K562 (cell line): ENCODE measurements around the gene CFAP298. TPM values are rescaled to one million over a fixed set of nuclear protein-coding genes. Genes with fewer than 3 reads are reported as not detected.

Source experiments
- ARID2 ChIP-seq: fragments of 450-650 bp; IDR thresholded peaks from 2 replicates; pipeline ENCODE4 v1.6.1; 2017; ENCODE audit warnings: antibody characterized with exemption, mild to moderate bottlenecking
- BMI1 ChIP-seq: fragments of 150-350 bp; IDR thresholded peaks from 2 replicates; pipeline ENCODE4 v1.6.1; 2014; ENCODE audit warnings: low read length
- HEY1 ChIP-seq: fragments of 250-450 bp; sonication (Bioruptor Pico); IDR thresholded peaks from 2 replicates; pipeline ENCODE4 v1.5.0; 2020; ENCODE audit warnings: mild to moderate bottlenecking, moderate library complexity, borderline replicate concordance
- MTA3 ChIP-seq: fragments of 450-650 bp; formaldehyde crosslinking; IDR thresholded peaks from 2 replicates; pipeline ENCODE4 v1.6.1; 2017; ENCODE audit warnings: mild to moderate bottlenecking, borderline replicate concordance
- polyA plus RNA-seq, 8 experiments: library from polyadenylated mRNA; depleted of rRNA in 4 of 8; stranded (reverse) in 5 of 8; unstranded in 3 of 8; fragments of >200 nt; fragmentation: Nextera tagmentation in 2 of 8; fragmentation: Illumina TruSeq in 1 of 8; extraction: Ambion mirVana in 2 of 8; extraction: Trizol in 1 of 8; gene quantifications; 2 replicates each; pipeline versions ENCODE4 v1.2.1 to v1.2.3, GENCODE V29; 2011 to 2014; ENCODE audit warnings: inconsistent platforms in 1 of 8, missing spikeins in 1 of 8
- total RNA-seq, 7 experiments: library from RNA; depleted of rRNA in 6 of 7; stranded (reverse); fragments of >200 nt in 6 of 7; fragmentation: Illumina TruSeq in 2 of 7; extraction: Trizol in 2 of 7; gene quantifications; 2 replicates each; pipeline versions ENCODE4 v1.2.1 to v1.2.3, GENCODE V29; 2011 to 2021; ENCODE audit warnings: low replicate concordance in 1 of 7
- TF ChIP-seq, protein P1 (sequence below), 2 experiments: fragments of 450-650 bp; formaldehyde crosslinking in 1 of 2; IDR thresholded peaks; 2 replicates each; pipeline versions ENCODE4 v1.4.0 to v1.6.1; 2014 to 2020; ENCODE audit warnings: mild to moderate bottlenecking in 2 of 2, borderline replicate concordance in 1 of 2, low read depth in 1 of 2

The CFAP298 gene
- total and polyA plus RNA-seq, 9 of the 15 experiments (the other 6 are each of a cell fraction or from before 2014, with no cell fraction given), result 31.4 to 178 (median 89.7) TPM

GRCh38 chr21:32653326-32653901, 41.2 kb upstream of the CFAP298 start (continued):
- TF ChIP-seq MTA3 (no peak), ARID2 (0 out of 2 replicates have a peak, but pooled peaks have one; percentile 52), HEY1 (no peak), BMI1 (0 out of 2 replicates have a peak, but pooled peaks have one; percentile 11)
- TF ChIP-seq, protein P1, sequence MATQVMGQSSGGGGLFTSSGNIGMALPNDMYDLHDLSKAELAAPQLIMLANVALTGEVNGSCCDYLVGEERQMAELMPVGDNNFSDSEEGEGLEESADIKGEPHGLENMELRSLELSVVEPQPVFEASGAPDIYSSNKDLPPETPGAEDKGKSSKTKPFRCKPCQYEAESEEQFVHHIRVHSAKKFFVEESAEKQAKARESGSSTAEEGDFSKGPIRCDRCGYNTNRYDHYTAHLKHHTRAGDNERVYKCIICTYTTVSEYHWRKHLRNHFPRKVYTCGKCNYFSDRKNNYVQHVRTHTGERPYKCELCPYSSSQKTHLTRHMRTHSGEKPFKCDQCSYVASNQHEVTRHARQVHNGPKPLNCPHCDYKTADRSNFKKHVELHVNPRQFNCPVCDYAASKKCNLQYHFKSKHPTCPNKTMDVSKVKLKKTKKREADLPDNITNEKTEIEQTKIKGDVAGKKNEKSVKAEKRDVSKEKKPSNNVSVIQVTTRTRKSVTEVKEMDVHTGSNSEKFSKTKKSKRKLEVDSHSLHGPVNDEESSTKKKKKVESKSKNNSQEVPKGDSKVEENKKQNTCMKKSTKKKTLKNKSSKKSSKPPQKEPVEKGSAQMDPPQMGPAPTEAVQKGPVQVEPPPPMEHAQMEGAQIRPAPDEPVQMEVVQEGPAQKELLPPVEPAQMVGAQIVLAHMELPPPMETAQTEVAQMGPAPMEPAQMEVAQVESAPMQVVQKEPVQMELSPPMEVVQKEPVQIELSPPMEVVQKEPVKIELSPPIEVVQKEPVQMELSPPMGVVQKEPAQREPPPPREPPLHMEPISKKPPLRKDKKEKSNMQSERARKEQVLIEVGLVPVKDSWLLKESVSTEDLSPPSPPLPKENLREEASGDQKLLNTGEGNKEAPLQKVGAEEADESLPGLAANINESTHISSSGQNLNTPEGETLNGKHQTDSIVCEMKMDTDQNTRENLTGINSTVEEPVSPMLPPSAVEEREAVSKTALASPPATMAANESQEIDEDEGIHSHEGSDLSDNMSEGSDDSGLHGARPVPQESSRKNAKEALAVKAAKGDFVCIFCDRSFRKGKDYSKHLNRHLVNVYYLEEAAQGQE (IDR thresholded peaks at IDR 0.05; ENCODE audit: borderline replicate concordance), result peak; percentile 73; the same call in 1 of the 2 replicates
- TF ChIP-seq, protein P1 (CRISPR knock-in tag; IDR thresholded peaks at IDR 0.05; ENCODE audit: low read depth), result no peak
